Stimulated activated CD4-positive, alpha-beta T cell treated with anti-CD3 and anti-CD28 coated beads, Interleukin-4, amount 100 ng/mL, for 4 hours (primary cell): ENCODE data around the gene CTNS.

Source experiments
- DNase-seq, 2 experiments: peaks; one replicate each; pipeline ENCODE4 v3.0.0-alpha.2; 2020

CTNS gene

GRCh38 chr17:3659541-3660111 lies 23.1 kb downstream of the CTNS start:
- DNase-seq, result no peak

- no peak for DNase-seq
Observed at GRCh38 chr17:3660311-3660891, 23.8 kb downstream of the CTNS start.

DNA sequence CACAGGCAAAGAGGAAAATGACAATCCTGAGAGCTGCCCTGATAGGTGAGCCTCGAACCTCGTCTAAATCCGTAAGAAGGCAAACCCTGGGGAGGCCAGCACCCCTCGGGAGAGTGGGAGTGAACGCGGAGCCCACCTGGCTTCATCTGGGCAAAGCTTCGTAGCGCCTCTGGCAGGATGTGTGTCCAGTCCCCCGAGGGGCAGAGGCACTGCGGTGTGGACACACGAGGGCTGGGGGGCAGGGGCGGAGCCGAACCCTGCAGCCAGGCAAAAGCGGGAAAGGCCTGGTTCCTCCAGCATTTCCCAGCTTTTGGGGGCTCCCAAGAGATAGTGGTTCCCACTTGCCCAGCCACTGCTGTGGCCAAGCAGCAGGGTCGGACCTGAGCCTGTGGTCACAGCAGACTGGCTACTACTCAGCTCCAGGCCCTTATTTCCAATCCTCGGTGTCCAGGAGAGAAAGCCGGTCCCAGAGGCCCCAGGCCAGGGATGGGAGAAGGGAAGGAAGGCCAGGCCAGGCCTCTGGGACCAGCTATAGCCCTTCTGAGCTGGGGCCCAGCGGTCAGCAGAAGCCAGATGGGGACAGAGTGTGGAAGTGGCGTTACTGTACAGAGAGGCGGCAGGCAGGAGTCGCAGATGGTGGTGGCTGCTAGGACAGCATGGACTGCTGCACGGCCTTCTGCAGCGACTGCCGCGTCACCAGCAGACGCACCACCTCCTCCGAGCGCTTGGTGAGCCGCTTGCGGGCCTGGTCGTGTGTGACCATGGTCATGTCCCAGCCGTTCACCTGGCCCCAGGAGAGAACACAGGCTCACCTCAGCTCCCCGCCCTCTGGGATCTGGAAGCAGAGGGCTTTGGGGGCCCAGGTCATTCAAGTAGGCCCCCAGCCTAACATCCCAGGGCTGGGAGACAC lies 26.8 kb downstream of the CTNS start:
- no peak for DNase-seq

- DNase-seq, result no peak
Observed at GRCh38 chr17:3665834-3666233, 29.3 kb downstream of the CTNS start.

DNA sequence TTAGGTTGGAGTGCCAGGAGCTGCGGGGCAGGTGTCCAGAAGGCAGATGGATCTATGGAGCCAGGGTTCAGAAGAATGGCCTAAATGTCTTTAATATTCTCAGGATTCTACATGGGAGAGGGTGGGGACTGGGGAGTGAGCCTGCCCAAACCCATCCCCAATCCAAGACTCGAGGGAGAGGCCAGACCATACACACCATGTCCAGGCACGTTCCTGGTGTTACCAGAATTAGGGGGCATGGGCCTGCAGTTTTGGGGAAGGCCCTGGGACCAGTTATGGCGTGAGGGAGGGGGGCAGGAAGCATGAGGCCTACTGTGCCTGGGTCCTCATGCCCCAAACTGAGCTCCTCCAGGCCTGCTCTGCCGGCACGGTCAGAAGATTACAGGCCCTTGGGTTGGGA lies 30.0 kb downstream of the CTNS start:
- DNase-seq, result no peak

GRCh38 chr17:3667366-3668278 lies 31.1 kb downstream of the CTNS start:
- peak in 1 of 2 experiments; percentile 7 for DNase-seq

- DNase-seq, result peak; percentile 97 to 99
Observed at GRCh38 chr17:3668279-3669084, 31.9 kb downstream of the CTNS start, which contains the start of the genes EMC6 and TAX1BP3. EMC6 (plus strand) TSS chr17:3668812; CDS start chr17:3669147, 335 bp downstream. TAX1BP3 (minus strand) TSS chr17:3668578; CDS start chr17:3668526, 52 bp downstream.

GRCh38 chr17:3669085-3669347 lies 32.5 kb downstream of the CTNS start:
- no peak for DNase-seq

GRCh38 chr17:3669548-3669947 lies 33.0 kb downstream of the CTNS start:
- DNase-seq, result no peak

- DNase-seq, result no peak
Observed at GRCh38 chr17:3672571-3672970, 36.0 kb downstream of the CTNS start.

DNA sequence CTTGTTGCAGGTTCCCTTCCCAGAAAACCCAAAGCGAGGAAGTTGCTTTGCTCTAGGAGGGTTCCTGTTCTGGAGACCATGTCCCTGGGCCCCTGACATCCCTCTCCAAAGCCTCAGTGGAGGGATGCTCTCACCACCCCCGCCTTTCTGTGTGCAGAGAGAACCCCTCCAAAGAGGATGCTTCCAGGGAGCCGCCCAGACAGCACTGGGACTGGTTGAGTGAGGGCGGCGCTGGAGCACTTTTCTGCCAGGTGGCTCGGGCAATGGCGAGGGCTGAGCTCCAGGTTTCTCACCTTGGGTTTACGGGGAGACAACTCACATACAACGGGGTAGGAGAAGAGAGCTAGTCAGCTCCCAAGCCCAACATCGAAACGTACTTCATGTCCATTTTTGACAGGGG lies 39.3 kb downstream of the CTNS start:
- no peak for DNase-seq

DNA sequence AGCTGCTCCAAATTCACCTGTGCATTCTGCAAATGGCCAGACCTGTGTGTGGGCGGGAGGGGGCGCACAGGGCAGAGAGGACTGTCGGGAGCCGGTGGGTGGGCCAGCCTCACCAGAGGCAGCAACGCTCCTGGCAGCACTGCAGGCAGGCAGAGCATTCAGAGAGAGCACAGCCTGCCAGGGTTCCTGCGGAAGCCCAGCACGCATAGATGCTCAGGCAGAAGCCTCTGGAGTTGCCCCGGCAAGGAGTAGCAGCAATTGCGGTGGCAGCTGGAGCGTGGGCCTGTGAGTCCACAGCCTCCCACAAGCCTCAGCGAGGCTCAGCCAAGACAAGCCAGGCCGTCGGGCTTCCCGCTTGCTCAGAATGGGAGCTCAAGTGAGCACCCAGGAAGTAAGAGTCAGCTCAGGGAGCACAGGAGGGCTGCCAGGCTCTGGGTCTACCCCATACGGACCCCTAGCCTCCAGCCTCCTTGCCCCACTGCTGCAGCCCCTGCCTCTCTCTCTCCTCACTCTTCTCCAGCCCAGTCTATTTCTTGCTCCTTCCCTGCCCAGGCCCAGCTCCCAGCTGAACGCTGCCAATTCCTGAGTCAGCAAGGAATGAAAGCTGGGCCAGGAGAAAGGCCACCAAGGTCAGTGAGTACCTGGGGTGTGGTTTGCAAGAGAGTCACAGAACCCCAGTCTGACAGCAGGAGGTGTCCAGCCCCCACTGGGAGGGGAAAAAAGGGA lies 41.7 kb downstream of the CTNS start:
- DNase-seq, result no peak

- DNase-seq, result no peak
Observed at GRCh38 chr17:3678821-3679530, 42.4 kb downstream of the CTNS start.

DNA sequence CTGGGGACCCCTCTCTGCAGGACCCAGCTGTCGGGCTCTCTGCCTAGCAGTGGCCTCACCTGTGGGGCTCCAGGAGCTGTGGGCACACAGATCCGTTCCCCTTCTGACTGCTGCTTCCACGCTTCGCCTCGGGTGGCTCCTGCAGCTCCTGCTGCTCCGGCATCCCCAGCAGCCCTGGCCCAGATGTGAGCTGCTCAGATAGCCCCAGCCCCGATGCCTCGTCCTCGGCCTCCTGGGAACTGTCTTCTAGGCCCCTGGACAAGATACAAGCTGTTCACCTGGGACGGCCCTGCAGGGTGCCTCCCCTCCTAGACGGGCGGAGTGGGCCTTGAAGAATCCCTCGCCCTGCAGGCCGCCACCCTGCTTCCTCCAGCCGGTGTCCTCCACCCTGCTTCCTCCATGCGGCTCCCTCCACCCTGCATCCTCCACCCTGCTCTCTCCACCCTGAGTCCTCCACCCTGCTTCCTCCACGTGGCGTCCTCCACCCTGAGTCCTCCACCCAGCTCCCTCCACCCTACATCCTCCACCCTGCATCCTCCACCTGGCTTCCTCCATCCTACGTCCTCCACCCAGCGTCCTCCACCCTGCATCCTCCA lies 43.1 kb downstream of the CTNS start:
- DNase-seq, result no peak

DNA sequence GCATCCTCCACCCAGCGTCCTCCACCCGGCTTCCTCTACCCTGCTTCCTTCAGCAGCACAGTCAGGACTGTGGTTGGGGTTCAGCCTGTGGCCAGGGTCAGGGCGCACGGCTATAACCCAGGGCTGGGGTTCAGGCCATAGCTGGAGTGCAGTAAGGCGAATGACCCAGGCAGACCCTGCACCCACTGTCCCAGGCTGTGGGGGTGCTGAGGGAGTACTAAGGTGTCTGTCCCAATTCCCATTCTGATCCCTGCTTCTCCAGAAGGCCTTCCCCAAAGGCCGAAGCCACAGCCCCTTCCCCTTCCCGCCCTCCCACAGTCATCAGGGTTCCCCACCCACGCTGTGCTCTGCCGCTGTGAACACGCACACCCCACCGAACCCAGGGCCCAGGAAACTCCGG lies 44.5 kb downstream of the CTNS start:
- DNase-seq, result no peak

GRCh38 chr17:3681565-3681964 lies 45.0 kb downstream of the CTNS start:
- DNase-seq, result no peak

DNA sequence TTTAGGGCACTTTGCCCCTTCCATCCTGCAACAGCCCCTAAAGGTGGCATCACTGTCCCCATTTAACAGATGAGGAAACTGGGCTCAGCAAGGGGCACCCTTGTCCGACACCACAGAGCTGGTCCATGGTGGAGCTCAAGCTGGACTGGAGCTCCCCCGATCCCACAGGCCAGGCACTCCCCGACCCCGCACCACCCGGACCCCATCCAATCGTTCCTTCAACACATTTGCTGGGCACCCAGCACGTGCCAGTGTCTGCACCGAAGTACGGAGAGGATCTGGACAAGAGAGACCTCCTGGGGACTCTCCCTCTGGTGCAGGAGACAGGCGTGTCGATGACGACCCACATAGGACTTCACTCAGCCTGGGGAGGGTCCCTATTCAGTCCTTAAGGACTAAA lies 45.5 kb downstream of the CTNS start:
- DNase-seq, result no peak

- DNase-seq, result peak; percentile 44
Observed at GRCh38 chr17:3683054-3683511, 46.5 kb downstream of the CTNS start.

GRCh38 chr17:3685174-3685573 lies 48.6 kb downstream of the CTNS start:
- no peak for DNase-seq

DNA sequence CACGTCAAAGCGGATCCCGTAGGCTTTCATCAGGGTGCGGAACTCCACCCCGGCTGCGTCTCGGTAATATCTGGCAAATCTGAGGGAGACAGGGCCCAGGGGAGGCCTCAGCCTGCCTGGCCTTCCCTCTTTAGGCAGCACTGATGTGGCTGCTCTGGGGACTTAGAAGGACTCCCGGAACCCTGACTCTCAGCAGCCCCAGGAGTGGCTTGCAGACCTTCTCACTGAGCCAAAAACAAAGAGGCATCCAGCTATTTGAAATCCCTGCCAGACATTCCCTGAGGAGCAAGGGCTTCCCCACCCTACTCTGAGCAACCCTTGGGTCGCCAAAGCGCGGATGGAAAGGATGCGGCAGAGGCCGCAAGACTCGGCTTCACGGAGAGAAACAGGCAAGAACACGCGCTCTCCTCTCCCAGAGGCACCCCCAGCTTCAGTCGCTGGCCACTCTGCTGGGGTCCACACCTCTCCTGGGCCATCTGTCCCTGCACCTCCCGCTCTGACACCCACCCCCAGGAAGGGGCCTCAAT lies 51.5 kb downstream of the CTNS start:
- no peak for DNase-seq
